GM21576 (cell line): ENCODE results near the gene ABO.
"Not testable (repeated sequence)": the region's sequence is repeated elsewhere in the genome, so short reads cannot be mapped to it uniquely, and the experiment has no call there.

Experiments used
- ATAC-seq: cut with Tn5 transposase; IDR thresholded peaks from one replicate; pipeline ENCODE4 v1.9.1; 2021; ENCODE audit warnings: mild to moderate bottlenecking, moderate library complexity; ENCODE audit not compliant: unreplicated experiment

Gene ABO

GRCh38 chr9:133205996-133206931 is 68.7 kb downstream of the ABO start:
- ATAC-seq: no peak

- ATAC-seq: not testable (repeated sequence)
These were observed 69.5 kb downstream of the ABO start for GRCh38 chr9:133205481-133205887.
